GM12878 (cell line): ENCODE data around the gene RGS1.

ENCODE experiments used
- GATAD2B ChIP-seq: fragments of 450-650 bp; conservative IDR thresholded peaks from 2 replicates; pipeline ENCODE4 v1.6.1; 2017; ENCODE audit warnings: low read depth, mild to moderate bottlenecking, moderate library complexity
- JUND ChIP-seq: IDR thresholded peaks from 2 replicates; pipeline ENCODE4 v1.6.1; 2012; ENCODE audit warnings: low read depth, mild to moderate bottlenecking, low read length, improper control_type of control experiment, moderate library complexity
- NRF1 ChIP-seq: conservative IDR thresholded peaks from 2 replicates; pipeline ENCODE4 v1.6.1; 2011; ENCODE audit warnings: mild to moderate bottlenecking, low read depth, low read length, improper control_type of control experiment
- PAX5 ChIP-seq: IDR thresholded peaks from 2 replicates; pipeline ENCODE4 v1.6.1; 2011; ENCODE audit warnings: low read depth, low read length, borderline replicate concordance
- SUZ12 ChIP-seq: fragments of 200-600 bp; sonication (generic); IDR thresholded peaks from one replicate; pipeline ENCODE4 v1.6.1; 2018; ENCODE audit warnings: antibody characterized with exemption, mild to moderate bottlenecking; ENCODE audit not compliant: unreplicated experiment
- YY1 ChIP-seq: IDR thresholded peaks from 2 replicates; pipeline ENCODE4 v1.6.1; 2011; ENCODE audit warnings: low read depth, mild to moderate bottlenecking, low read length
- TF ChIP-seq, protein P1 (sequence below): IDR thresholded peaks from 2 replicates; pipeline ENCODE4 v1.6.1; 2012; ENCODE audit warnings: low read depth, low read length, improper control_type of control experiment
- TF ChIP-seq, protein P2 (sequence below): fragments of 450-650 bp; IDR thresholded peaks from 2 replicates; pipeline ENCODE4 v1.6.1; 2016; ENCODE audit warnings: mild to moderate bottlenecking, moderate library complexity, borderline replicate concordance
- TF ChIP-seq, protein P3 (sequence below): IDR thresholded peaks from 2 replicates; pipeline ENCODE4 v1.6.1; 2012; ENCODE audit warnings: low read depth, low read length, improper control_type of control experiment
- TF ChIP-seq, protein P4 (sequence below), 3 experiments: IDR thresholded peaks in 2 of 3; conservative IDR thresholded peaks in 1 of 3; 2 replicates each; pipeline ENCODE4 v1.5.1; 2011; ENCODE audit warnings: low read depth in 3 of 3, low read length in 3 of 3, mild to moderate bottlenecking in 3 of 3, control low read depth in 2 of 3, moderate library complexity in 2 of 3, inconsistent platforms in 1 of 3, mixed read lengths in 1 of 3; ENCODE audit not compliant: control insufficient read depth in 2 of 3, insufficient read depth in 1 of 3; ENCODE audit errors: extremely low read depth in 1 of 3

DNA sequence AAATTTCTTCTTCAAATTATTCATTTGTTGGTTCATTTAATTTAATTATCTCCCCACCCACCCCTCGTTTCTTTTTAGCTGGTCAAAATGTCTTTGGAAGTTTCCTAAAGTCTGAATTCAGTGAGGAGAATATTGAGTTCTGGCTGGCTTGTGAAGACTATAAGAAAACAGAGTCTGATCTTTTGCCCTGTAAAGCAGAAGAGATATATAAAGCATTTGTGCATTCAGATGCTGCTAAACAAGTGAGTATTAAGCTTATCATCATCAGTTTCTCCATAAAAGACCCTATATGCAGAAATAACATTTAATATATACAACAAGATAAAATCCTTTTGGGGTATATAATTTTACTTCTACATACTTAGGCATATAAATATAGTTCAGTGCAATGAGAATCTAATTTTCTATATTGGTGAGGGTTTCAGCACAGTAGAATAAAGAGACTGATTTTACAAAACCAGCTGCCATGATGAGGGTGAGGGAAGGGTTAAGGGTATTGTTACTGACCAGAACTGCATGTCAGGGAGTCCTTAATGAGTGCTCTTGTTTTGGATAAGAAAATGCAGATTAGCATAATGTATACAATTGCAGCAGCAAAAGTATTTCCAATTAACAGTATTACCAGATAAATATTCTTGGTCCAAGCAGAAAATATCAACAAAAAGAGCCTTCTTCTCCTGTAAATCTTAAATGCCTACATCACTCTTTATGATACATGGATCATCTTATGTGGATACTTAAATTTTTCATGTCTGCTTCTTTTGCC is 2.8 kb downstream of the RGS1 start:
- TF ChIP-seq NRF1 (no peak), JUND (no peak), SUZ12 (no peak), PAX5 (no peak), YY1 (no peak), GATAD2B (no peak)
- TF ChIP-seq, protein P1, sequence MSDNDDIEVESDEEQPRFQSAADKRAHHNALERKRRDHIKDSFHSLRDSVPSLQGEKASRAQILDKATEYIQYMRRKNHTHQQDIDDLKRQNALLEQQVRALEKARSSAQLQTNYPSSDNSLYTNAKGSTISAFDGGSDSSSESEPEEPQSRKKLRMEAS = 0 out of 2 replicates have a peak, but pooled peaks have one; percentile 32
- TF ChIP-seq, protein P2, sequence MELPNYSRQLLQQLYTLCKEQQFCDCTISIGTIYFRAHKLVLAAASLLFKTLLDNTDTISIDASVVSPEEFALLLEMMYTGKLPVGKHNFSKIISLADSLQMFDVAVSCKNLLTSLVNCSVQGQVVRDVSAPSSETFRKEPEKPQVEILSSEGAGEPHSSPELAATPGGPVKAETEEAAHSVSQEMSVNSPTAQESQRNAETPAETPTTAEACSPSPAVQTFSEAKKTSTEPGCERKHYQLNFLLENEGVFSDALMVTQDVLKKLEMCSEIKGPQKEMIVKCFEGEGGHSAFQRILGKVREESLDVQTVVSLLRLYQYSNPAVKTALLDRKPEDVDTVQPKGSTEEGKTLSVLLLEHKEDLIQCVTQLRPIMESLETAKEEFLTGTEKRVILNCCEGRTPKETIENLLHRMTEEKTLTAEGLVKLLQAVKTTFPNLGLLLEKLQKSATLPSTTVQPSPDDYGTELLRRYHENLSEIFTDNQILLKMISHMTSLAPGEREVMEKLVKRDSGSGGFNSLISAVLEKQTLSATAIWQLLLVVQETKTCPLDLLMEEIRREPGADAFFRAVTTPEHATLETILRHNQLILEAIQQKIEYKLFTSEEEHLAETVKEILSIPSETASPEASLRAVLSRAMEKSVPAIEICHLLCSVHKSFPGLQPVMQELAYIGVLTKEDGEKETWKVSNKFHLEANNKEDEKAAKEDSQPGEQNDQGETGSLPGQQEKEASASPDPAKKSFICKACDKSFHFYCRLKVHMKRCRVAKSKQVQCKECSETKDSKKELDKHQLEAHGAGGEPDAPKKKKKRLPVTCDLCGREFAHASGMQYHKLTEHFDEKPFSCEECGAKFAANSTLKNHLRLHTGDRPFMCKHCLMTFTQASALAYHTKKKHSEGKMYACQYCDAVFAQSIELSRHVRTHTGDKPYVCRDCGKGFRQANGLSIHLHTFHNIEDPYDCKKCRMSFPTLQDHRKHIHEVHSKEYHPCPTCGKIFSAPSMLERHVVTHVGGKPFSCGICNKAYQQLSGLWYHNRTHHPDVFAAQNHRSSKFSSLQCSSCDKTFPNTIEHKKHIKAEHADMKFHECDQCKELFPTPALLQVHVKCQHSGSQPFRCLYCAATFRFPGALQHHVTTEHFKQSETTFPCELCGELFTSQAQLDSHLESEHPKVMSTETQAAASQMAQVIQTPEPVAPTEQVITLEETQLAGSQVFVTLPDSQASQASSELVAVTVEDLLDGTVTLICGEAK = no peak
- TF ChIP-seq, protein P3, sequence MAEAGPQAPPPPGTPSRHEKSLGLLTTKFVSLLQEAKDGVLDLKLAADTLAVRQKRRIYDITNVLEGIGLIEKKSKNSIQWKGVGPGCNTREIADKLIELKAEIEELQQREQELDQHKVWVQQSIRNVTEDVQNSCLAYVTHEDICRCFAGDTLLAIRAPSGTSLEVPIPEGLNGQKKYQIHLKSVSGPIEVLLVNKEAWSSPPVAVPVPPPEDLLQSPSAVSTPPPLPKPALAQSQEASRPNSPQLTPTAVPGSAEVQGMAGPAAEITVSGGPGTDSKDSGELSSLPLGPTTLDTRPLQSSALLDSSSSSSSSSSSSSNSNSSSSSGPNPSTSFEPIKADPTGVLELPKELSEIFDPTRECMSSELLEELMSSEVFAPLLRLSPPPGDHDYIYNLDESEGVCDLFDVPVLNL = no peak
- TF ChIP-seq, protein P4, sequence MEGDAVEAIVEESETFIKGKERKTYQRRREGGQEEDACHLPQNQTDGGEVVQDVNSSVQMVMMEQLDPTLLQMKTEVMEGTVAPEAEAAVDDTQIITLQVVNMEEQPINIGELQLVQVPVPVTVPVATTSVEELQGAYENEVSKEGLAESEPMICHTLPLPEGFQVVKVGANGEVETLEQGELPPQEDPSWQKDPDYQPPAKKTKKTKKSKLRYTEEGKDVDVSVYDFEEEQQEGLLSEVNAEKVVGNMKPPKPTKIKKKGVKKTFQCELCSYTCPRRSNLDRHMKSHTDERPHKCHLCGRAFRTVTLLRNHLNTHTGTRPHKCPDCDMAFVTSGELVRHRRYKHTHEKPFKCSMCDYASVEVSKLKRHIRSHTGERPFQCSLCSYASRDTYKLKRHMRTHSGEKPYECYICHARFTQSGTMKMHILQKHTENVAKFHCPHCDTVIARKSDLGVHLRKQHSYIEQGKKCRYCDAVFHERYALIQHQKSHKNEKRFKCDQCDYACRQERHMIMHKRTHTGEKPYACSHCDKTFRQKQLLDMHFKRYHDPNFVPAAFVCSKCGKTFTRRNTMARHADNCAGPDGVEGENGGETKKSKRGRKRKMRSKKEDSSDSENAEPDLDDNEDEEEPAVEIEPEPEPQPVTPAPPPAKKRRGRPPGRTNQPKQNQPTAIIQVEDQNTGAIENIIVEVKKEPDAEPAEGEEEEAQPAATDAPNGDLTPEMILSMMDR (IDR thresholded peaks at IDR 0.05 in 2 of 3, conservative IDR thresholded peaks at IDR 0.05 in 1 of 3; ENCODE audit: control insufficient read depth in 2 of 3, extremely low read depth in 1 of 3, insufficient read depth in 1 of 3, low read depth in 3 of 3, low read length in 3 of 3) = no peak
